Endothelial cell of umbilical vein (primary cell): ENCODE measurements around the gene LEP. TPM values are rescaled to one million over a fixed set of nuclear protein-coding genes. Genes with fewer than 3 reads are reported as not detected.

Source experiments
- BruUV-seq: library from RNA; stranded (reverse); fragments of 400-500 nt; replicated peaks from 2 replicates; lab custom pipeline; 2021; lab: Mats Ljungman, UMichigan
- CTCF ChIA-PET: fragments of 300-600, 350-600 bp; sonication (Branson Sonifier 250); formaldehyde crosslinking; loops from one replicate; lab custom pipeline; 2021; ENCODE audit warnings: antibody characterized with exemption, inconsistent platforms; lab: Charles Lee
- POLR2A ChIA-PET: fragments of 300-600, 350-600 bp; sonication (Branson Sonifier 250); formaldehyde crosslinking; loops from one replicate; lab custom pipeline; 2021; ENCODE audit warnings: antibody characterized with exemption, inconsistent platforms; lab: Charles Lee
- DNase-seq: peaks from one replicate; pipeline ENCODE4 v3.0.0-alpha.2; 2011; ENCODE audit warnings: low read depth, low spot score
- FAIRE-seq: peaks from 2 replicates; lab custom pipeline; 2011; peaks lifted over from hg19 to GRCh38; lab: Jason Lieb, UNC
- H2AFZ ChIP-seq: 2 replicates; pipeline ENCODE4 v1.6.0; 2012; ENCODE audit warnings: low read depth, low read length, control low read depth, inconsistent platforms
- H3K27ac ChIP-seq: 2 replicates; pipeline ENCODE4 v1.5.1; 2011; ENCODE audit warnings: low read depth, mild to moderate bottlenecking, control low read depth, low read length, moderate library complexity; ENCODE audit not compliant: insufficient read depth
- H3K27me3 ChIP-seq, 2 experiments: 2 replicates each; pipeline versions ENCODE4 v1.6.0 to v1.6.1; 2011; ENCODE audit warnings: low read length in 2 of 2, mixed read lengths in 1 of 2; ENCODE audit not compliant: control insufficient read depth in 2 of 2, insufficient read depth in 2 of 2
- H3K36me3 ChIP-seq, 2 experiments: 2 replicates in 1 of 2; 3 replicates in 1 of 2; pipeline ENCODE4 v1.5.1; 2011; ENCODE audit warnings: low read length in 2 of 2, mild to moderate bottlenecking in 1 of 2, moderate library complexity in 1 of 2; ENCODE audit not compliant: control insufficient read depth in 2 of 2, insufficient read depth in 2 of 2; ENCODE audit errors: extremely low read depth in 1 of 2
- H3K4me1 ChIP-seq: 3 replicates; pipeline ENCODE4 v1.5.1; 2011; ENCODE audit warnings: mild to moderate bottlenecking, low read length; ENCODE audit not compliant: control insufficient read depth, insufficient read depth; ENCODE audit errors: extremely low read depth
- H3K4me2 ChIP-seq: 2 replicates; pipeline ENCODE4 v1.6.1; 2011; ENCODE audit warnings: low read length, control low read depth, mixed read lengths; ENCODE audit not compliant: insufficient read depth
- H3K4me3 ChIP-seq, 3 experiments: fragments of 200-600 bp in 1 of 3; sonication (generic), shearing (Covaris generic) in 1 of 3; replicated peaks in 1 of 3; 2 replicates each; pipeline ENCODE4 v1.5.1; 2011 to 2016; ENCODE audit warnings: control low read depth in 3 of 3, low read length in 3 of 3, mild to moderate bottlenecking in 2 of 3, inconsistent platforms in 1 of 3, low read depth in 1 of 3, moderate library complexity in 1 of 3; ENCODE audit not compliant: insufficient read depth in 1 of 3
- H3K79me2 ChIP-seq: 2 replicates; pipeline ENCODE4 v1.6.0; 2012; ENCODE audit warnings: low read length, inconsistent platforms; ENCODE audit not compliant: control insufficient read depth, insufficient read depth
- H3K9ac ChIP-seq: replicated peaks from 2 replicates; pipeline ENCODE3; 2011; ENCODE audit warnings: low read length, control low read depth; ENCODE audit not compliant: insufficient read depth; ENCODE audit errors: extremely low read depth
- H3K9me1 ChIP-seq: replicated peaks from 3 replicates; pipeline ENCODE4 v1.6.0; 2011; ENCODE audit warnings: mild to moderate bottlenecking, low read length; ENCODE audit not compliant: control insufficient read depth, insufficient read depth; ENCODE audit errors: extremely low read depth
- H3K9me3 ChIP-seq: replicated peaks from 2 replicates; pipeline ENCODE4 v1.5.1; 2012; ENCODE audit warnings: low read length, inconsistent platforms; ENCODE audit not compliant: control insufficient read depth, insufficient read depth
- H4K20me1 ChIP-seq: replicated peaks from 2 replicates; pipeline ENCODE3; 2011; ENCODE audit warnings: mild to moderate bottlenecking, low read length; ENCODE audit not compliant: control insufficient read depth, insufficient read depth; ENCODE audit errors: extremely low read depth
- EZH2 ChIP-seq: IDR thresholded peaks from 2 replicates; pipeline ENCODE4 v1.6.1; 2012; ENCODE audit warnings: borderline replicate concordance, low read depth, mild to moderate bottlenecking, moderate library complexity, low read length, inconsistent platforms; ENCODE audit not compliant: severe bottlenecking
- FOS ChIP-seq: IDR thresholded peaks from 2 replicates; pipeline ENCODE4 v1.6.1; 2011; ENCODE audit warnings: mild to moderate bottlenecking, low read length, moderate library complexity, borderline replicate concordance; ENCODE audit not compliant: insufficient read depth
- GATA2 ChIP-seq: IDR thresholded peaks from 2 replicates; pipeline ENCODE4 v1.7.0; 2011; ENCODE audit warnings: low read depth, mild to moderate bottlenecking, moderate library complexity, mixed read lengths, low read length; ENCODE audit not compliant: insufficient read length, insufficient read depth
- JUN ChIP-seq: IDR thresholded peaks from 2 replicates; pipeline ENCODE4 v1.6.1; 2011; ENCODE audit warnings: borderline replicate concordance, low read depth; ENCODE audit not compliant: insufficient read length, insufficient read depth
- MYC ChIP-seq: IDR thresholded peaks from one replicate; pipeline ENCODE4 v1.6.1; 2011; ENCODE audit warnings: mild to moderate bottlenecking, low read depth, low read length
- POLR2A ChIP-seq: IDR thresholded peaks from 2 replicates; pipeline ENCODE4 v1.6.1; 2012; ENCODE audit warnings: low read depth, mild to moderate bottlenecking, control low read depth, low read length
- POLR2AphosphoS5 ChIP-seq: IDR thresholded peaks from 2 replicates; pipeline ENCODE4 v1.6.1; 2012; ENCODE audit warnings: low read depth, mild to moderate bottlenecking, control low read depth, low read length, moderate library complexity; ENCODE audit not compliant: insufficient read depth
- dilution Hi-C: fragments of 300-500 bp; cut with MboI; formaldehyde crosslinking; loops from one replicate; pipeline ENCODE4 v1.15.0; 2019; ENCODE audit warnings: low sequenced_read_pairs; ENCODE audit not compliant: extremely low pct_ligation_motif_present
- intact Hi-C: fragments of 100-400 bp; cut with micrococcal nuclease; formaldehyde crosslinking; loops from one replicate; pipeline ENCODE4 v1.10.0; 2022
- polyA plus RNA-seq, 4 experiments: library from polyadenylated mRNA; depleted of rRNA in 3 of 4; stranded (reverse) in 3 of 4; unstranded in 1 of 4; fragments of >200 nt; gene quantifications; 2 replicates each; pipeline versions ENCODE4 v1.2.1 to v1.2.3, GENCODE V29; 2011 to 2012; ENCODE audit warnings: missing spikeins in 1 of 4
- total RNA-seq: library from RNA; stranded (reverse); gene quantifications from 2 replicates; pipeline ENCODE4 v1.2.3, GENCODE V29; 2021
- TF ChIP-seq, protein P1 (sequence below): IDR thresholded peaks from 2 replicates; pipeline ENCODE4 v1.6.1; 2011; ENCODE audit not compliant: insufficient read depth, insufficient read length
- TF ChIP-seq, protein P2 (sequence below), 2 donors: IDR thresholded peaks; 1 replicate in 1 of 2; 2 replicates in 1 of 2; pipeline ENCODE4 v1.5.1; 2011; ENCODE audit warnings: low read length in 2 of 2, mild to moderate bottlenecking in 2 of 2, moderate library complexity in 2 of 2, control low read depth in 1 of 2, inconsistent platforms in 1 of 2, low read depth in 1 of 2; ENCODE audit not compliant: insufficient read depth in 1 of 2; ENCODE audit errors: extremely low read depth in 1 of 2

Gene LEP
- total and polyA plus RNA-seq, 2 donors (not counting 3 experiments of a cell fraction or from before 2014, with no cell fraction given): not detected

DNA sequence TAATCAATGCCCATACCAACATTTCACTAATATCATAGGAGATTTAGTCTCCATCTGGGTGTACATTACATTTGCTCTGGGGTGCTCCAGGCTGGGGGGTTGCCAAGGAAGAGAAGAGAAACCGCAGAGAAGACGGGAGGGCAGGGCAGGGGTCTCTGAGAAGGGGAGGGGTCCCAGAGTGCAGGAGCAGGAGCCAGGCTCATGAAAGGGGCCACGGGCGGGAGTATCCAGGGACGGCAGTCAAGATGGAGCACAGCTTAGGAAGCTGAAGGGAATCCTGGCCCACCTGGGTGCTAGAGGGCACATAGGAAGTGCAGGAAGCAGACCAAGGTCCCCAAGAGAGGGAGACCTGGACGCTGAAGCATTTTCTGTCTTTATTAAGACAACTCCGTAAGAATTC lies 2.2 kb downstream of the LEP start:
- intact Hi-C loops (no loop called here), dilution Hi-C loops (no loop called here)
- H3K27ac ChIP-seq: no peak overlapping the region
- no peaks in the 10 kb centered on the region for H3K4me1 ChIP-seq
- ChIA-PET POLR2A (no interaction called here), CTCF (no interaction called here)
- no TSS peak for BruUV-seq
- no peak overlapping the region for H2AFZ ChIP-seq
- TF ChIP-seq GATA2 (no peak), EZH2 (no peak), POLR2A (no peak), MYC (no peak), FOS (no peak), POLR2AphosphoS5 (no peak), JUN (no peak)
- TF ChIP-seq, protein P1, sequence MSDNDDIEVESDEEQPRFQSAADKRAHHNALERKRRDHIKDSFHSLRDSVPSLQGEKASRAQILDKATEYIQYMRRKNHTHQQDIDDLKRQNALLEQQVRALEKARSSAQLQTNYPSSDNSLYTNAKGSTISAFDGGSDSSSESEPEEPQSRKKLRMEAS: no peak
- TF ChIP-seq, protein P2, sequence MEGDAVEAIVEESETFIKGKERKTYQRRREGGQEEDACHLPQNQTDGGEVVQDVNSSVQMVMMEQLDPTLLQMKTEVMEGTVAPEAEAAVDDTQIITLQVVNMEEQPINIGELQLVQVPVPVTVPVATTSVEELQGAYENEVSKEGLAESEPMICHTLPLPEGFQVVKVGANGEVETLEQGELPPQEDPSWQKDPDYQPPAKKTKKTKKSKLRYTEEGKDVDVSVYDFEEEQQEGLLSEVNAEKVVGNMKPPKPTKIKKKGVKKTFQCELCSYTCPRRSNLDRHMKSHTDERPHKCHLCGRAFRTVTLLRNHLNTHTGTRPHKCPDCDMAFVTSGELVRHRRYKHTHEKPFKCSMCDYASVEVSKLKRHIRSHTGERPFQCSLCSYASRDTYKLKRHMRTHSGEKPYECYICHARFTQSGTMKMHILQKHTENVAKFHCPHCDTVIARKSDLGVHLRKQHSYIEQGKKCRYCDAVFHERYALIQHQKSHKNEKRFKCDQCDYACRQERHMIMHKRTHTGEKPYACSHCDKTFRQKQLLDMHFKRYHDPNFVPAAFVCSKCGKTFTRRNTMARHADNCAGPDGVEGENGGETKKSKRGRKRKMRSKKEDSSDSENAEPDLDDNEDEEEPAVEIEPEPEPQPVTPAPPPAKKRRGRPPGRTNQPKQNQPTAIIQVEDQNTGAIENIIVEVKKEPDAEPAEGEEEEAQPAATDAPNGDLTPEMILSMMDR (IDR thresholded peaks at IDR 0.05; ENCODE audit: extremely low read depth in 1 of 2, insufficient read depth in 1 of 2, low read depth in 1 of 2, low read length in 2 of 2): no peak
- FAIRE-seq (no peak), DNase-seq (no peak)
- H3K36me3 ChIP-seq: no peaks in the 10 kb centered on the region
- no peaks in the 10 kb centered on the region for H3K9me3 ChIP-seq
- H4K20me1 ChIP-seq: no peaks in the 10 kb centered on the region
- no peak overlapping the region for H3K4me3 ChIP-seq
- no peak overlapping the region for H3K4me2 ChIP-seq
- peaks cover 20 to 25% of the 10 kb centered on the region in 2 experiments for H3K27me3 ChIP-seq
- H3K9me1 ChIP-seq: no peaks in the 10 kb centered on the region
- H3K9ac ChIP-seq: no peak overlapping the region
- H3K79me2 ChIP-seq: no peaks in the 10 kb centered on the region
